GM12873 (cell line): Measurements from ENCODE around the gene NAPSA.

Experiments
- TF ChIP-seq, protein P1 (sequence below): IDR thresholded peaks from 2 replicates; pipeline ENCODE4 v1.5.1; 2012; ENCODE audit warnings: low read depth, mild to moderate bottlenecking, moderate library complexity, low read length, control low read depth; ENCODE audit not compliant: insufficient read depth; ENCODE audit errors: missing control alignments

The NAPSA gene

GRCh38 chr19:50349277-50350057, 16.0 kb downstream of the NAPSA start:
- TF ChIP-seq, protein P1, sequence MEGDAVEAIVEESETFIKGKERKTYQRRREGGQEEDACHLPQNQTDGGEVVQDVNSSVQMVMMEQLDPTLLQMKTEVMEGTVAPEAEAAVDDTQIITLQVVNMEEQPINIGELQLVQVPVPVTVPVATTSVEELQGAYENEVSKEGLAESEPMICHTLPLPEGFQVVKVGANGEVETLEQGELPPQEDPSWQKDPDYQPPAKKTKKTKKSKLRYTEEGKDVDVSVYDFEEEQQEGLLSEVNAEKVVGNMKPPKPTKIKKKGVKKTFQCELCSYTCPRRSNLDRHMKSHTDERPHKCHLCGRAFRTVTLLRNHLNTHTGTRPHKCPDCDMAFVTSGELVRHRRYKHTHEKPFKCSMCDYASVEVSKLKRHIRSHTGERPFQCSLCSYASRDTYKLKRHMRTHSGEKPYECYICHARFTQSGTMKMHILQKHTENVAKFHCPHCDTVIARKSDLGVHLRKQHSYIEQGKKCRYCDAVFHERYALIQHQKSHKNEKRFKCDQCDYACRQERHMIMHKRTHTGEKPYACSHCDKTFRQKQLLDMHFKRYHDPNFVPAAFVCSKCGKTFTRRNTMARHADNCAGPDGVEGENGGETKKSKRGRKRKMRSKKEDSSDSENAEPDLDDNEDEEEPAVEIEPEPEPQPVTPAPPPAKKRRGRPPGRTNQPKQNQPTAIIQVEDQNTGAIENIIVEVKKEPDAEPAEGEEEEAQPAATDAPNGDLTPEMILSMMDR, result no peak

DNA sequence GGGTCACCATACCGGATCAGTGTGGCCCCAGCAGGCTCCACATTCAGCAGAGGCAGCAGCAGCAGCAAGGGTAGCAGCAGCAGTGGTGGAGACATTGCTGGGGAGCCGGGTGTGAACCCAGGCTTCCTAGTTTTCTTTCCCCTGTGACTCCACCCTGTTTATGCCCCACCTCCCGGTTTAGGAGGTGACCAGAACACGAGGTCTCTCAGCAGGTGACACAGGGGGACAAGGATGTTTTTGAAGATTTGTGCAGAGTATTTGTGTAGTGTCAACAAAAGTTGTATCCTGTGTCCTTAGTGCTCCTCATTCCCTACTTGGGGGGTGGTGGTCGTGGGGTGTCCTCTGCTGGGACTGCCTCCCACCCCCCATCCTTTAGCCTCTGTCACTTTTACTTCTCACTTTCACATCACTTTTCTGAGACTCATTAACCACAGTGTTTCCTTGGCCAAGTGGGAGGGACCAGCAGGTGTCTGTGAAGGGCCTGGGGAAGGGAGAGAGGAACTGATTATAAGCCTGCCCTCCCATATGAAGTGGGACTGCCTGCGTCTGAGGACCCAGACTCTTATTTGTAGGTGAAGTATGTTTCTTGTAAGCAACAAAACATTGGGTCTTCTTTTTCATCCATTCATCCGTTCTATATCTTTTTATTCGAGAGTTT, 20.6 kb downstream of the NAPSA start:
- TF ChIP-seq, protein P1, result no peak

GRCh38 chr19:50341091-50341564, 24.3 kb downstream of the NAPSA start:
- TF ChIP-seq, protein P1, result no peak

- TF ChIP-seq, protein P1, result no peak
Observed at GRCh38 chr19:50340331-50340730, 25.1 kb downstream of the NAPSA start.

DNA sequence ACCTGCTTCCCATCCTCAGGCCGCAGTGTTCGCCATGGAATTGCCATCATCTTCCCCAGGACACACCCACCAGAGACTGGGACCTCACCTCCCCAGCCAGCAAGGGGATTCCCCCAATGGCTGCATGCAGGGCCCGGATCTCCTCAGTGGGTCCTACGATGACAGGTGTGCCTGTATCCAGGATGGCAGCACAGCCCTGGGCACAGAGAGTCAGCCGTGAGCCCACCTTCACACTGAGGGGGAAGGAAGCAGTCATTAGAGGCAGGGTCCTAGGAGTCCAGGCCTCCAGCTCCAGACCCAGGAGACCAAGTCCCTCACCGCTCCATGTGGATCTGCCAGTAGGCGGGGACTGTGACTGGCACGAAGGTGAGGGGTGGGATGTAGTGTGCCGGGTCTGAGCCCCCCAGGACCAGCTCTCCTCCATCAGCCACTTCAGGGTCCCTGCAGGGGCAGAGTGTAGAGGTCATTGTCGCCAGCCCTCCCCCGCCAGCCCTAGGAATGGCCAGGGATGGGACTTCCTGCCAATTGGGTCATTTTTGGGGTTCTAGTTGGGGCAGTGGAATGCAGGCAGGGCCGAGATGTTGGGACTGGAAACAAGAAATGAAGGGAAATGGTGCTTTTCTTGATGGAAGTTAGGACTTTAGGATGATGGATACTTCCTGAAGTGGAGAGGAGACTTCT, 30.6 kb downstream of the NAPSA start:
- TF ChIP-seq, protein P1, result no peak

GRCh38 chr19:50333737-50334617, 31.5 kb downstream of the NAPSA start:
- TF ChIP-seq, protein P1, result no peak
